NCI-H460 (cell line): ENCODE measurements around the gene DOCK6. TPM values are rescaled to one million over a fixed set of nuclear protein-coding genes. Genes with fewer than 3 reads are reported as not detected.

ENCODE experiments used
- DNase-seq: peaks from one replicate; pipeline ENCODE4 v3.0.0-alpha.2; 2016; ENCODE audit warnings: low read depth; ENCODE audit errors: extremely low read depth
- total RNA-seq: library from RNA; depleted of rRNA; stranded (reverse); fragments of >200 nt; shearing (Covaris generic); gene quantifications from 2 replicates; pipeline ENCODE4 v1.2.3, GENCODE V29; 2014

DOCK6 gene
- total RNA-seq, 1 experiment from 2014 or later, result 15.1 TPM

DNA sequence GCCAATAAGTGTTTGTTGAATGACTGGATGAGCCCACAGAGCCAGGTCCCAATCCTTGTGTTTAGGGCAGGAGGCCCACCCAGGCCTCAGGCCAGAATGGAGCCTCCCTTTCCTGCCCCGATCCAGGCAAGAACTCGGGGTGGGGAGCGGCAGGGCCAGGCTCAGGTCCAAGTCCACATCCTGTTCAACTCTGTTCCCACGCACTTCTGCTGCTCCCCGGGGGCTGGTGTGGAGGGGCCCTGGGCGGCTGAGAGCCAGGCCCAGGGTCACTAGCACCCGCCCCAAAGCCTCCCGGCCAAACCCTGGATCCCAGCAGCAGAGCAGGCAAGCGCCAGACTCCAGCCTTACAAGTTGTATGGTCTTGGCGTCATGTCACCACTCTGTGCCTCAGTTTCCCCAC lies 14.9 kb downstream of the DOCK6 start:
- no peak for DNase-seq

DNA sequence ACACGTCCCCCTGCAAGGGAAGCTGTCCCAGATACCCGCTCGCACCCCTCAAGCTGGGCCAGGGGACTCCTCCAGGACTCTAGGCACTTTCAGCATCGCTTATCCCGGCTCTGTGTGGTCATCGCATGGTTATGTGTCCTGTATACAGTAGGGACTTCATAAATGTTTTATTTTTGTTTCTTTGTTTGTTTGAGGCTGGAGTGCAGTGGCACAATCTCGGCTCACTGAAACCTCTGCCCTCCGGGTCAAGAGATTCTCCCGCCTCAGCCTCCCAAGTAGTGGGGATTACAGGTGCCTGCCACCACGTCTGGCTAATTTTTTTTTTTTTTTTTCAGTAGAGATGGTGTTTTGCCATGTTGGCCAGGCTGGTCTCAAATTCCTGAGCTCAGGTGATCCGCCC lies 15.4 kb downstream of the DOCK6 start:
- no peak for DNase-seq

DNA sequence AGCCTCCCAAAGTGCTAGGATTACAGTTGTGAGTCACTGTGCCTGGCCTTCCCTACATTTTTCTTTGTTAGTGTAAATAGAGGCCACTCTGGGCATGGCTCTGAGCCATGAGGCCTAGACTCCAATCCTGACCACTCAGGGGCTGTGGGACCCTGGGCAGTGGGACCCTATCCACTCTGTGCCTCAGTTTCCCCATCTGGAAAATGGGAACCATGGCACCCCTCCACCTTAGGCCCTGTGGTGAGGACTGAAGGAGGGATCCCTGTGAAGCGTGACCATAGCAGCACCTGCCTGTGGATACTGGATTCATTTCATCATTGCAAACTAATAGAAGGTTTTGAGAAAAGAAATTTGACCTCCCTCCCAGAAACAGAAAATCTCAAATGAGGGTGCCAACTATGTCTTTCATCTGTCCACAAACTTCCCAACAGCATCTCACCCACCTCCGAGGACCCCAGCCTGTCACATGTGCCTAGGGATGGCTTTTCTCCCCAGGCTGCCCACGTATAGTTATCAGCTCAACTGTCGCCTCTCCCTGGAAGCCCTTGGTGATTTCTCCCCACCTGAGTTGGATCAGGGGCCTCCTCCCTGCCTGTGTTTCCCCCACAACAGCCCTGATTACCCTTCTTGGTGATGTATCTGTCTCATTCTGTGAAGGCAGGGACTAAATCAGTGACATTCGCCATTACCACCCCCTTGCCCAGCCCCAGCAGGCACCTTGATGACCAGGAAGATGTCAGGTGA lies 17.3 kb downstream of the DOCK6 start:
- no peak for DNase-seq

DNA sequence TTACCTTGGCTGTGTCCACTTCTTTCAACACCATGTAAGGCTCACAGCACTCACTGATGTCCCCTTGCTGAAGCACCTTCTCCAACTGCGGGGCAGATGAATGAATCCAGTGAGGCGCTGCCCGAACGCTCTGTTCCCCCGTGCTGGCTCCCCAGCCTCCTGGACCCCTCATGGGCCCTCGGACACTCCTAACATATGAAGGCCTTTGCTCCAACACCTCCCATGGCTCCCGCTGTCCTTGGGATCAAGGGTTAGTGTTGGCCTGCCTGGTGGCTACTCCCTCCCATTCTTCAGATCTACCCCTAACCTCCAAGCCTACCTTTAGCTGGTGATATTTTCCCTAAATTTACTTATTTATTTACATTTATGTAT lies 18.5 kb downstream of the DOCK6 start:
- no peak for DNase-seq

DNA sequence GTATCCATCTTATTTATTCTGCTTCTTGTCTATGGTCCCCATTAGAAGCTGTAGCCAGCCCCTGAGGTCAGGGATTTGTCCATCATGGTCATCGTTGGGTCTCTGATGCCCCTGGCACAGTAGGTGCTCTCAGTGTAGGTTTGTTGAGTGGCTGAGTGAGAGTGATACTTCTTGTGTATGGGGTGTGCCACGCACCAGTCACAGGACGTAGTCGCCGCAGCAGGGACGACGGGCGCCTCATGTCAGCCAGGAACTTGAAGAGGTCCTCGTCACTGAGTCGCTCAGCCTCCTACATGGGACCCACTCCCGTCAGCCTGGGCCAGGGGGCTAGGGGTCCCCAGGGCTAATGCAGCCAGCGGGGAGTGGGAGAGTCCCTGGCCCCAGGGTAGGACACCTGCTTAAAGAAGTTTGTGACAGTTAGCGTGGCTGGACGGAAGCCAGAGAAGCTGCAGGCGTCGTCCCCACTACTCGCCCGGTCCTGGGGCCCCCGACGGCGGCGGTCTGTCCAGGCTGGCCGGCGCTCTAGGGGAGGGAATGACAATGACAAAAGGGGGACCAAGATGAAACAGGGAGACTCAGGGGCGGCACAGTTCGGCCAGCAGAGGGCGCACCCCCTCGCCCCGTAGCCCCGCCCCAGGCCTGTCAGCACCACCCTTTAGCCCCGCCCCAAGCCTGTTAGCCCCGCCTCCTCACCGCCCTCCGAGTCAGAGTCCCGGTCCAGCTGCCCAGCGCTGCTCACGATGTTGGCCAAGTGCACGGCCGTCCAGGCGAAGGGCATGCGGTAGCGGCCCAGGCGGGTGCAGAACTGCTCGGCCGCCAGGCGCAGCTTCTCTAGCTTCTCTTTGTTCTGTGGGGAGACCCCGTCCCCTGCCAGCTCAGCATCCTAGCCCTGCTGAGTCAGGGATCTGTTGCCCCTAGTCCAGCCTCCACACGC lies 19.2 kb downstream of the DOCK6 start:
- DNase-seq, result peak; percentile 78

DNA sequence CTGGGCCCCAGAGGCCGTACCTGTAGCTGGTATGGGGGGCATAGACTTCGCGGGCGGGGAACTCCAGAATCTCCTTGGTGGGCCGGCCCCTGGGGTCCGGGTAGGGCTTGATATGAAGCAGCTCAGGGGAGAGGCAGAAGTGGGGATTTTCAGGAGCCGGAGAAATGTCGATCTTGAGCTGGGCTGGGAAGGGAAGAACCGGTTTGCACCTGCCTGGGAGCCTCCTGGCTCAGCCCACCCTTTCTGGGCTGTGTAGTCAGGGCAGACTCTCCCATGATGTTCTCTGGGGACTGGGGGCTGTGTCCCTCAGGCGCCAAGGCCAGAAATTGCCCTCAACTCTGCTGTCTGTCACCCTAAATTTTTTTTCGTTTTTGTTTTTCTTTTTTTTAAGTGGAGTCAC lies 20.3 kb downstream of the DOCK6 start:
- DNase-seq, result no peak

DNA sequence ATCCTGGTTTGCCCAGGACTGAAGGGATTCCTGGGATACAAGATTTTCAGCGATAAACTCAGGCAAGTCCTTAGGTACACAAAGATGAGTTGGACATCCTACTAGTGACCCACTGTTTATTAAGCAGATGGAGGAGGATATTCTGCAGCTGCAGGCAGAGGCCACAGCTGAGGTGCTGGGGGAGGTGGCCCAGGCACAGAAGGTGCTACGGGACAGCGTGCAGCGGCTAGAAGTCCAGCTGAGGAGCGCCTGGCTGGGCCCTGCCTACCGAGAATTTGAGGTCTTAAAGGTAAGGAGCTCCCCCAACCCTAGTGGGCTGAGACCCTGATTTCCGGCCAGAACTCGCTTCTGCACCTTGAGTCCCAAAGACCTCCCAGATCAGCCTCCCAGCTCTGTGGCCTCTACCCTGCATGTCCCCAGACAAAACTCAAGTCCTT lies 22.3 kb downstream of the DOCK6 start:
- DNase-seq, result no peak

DNA sequence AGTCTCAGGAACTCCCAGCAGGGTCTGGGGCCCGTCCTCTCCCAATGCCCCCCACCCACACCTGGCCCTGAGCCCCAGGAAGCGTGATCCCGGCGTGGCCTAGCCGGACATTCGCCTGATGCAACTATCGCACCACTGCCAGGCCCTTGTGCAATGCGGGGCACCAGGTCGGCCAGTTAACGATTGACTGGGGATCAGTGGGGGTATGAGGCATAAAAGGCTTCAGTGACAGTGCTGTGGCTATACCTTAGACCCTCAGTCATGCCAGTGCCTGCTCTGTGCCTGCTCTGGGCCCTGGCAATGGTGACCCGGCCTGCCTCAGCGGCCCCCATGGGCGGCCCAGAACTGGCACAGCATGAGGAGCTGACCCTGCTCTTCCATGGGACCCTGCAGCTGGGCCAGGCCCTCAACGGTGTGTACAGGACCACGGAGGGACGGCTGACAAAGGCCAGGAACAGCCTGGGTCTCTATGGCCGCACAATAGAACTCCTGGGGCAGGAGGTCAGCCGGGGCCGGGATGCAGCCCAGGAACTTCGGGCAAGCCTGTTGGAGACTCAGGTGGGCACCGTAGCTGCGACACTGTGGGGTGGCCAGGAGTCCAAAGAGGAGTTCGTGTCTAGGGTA lies 22.8 kb downstream of the DOCK6 start, which contains the start of gene ANGPTL8:
TSS of gene ANGPTL8 (plus strand) at position 243 of the 624 bp plus-strand sequence. CDS start at position 262, 19 bp downstream.
- no peak for DNase-seq

DNA sequence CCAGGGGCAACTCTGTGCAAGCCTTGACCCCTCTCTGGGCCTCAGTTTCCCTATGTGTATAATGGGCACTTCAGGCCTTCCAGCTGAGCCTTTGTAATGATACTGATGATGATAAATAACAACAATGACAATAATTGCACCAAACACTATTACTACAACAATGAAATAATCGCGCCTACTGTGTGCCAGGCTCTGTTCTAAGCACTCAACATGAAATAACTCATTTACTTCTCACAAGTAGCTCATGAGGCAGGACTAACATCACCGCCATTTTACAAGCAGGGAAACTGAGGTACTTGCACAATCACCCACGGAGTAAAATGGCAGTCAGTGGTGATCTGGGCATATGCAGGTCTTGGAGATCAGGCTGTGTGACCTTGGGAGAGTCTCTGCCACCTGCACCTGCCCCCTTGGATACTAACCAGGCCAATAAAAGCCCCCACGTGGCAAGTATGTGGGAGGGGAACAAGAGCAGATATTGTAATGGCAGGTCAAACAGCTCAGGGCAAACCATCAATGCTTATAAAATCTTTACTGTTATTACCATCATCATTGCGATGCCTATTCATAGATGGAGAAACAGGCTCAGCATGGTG lies 23.4 kb downstream of the DOCK6 start:
- no peak for DNase-seq

DNA sequence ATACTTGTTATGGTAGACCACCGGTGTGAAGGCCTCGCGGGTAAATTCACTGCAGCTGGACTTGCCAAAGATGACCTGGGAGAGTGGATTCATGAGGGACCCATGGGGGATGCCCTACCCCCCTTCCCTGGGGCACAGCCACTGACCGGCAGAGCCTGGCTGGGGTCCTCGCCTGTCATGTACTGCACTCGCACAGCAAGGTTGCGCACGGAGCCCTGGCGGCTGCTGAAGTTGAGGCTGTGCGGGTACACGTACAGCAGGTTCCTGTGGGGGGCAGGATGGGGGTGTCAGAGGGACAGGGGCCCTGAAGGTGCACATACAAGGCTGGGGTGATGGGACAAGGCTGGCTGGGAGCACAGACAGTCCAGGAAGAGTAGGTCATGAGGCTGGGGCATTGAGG lies 24.3 kb downstream of the DOCK6 start:
- DNase-seq, result no peak

DNA sequence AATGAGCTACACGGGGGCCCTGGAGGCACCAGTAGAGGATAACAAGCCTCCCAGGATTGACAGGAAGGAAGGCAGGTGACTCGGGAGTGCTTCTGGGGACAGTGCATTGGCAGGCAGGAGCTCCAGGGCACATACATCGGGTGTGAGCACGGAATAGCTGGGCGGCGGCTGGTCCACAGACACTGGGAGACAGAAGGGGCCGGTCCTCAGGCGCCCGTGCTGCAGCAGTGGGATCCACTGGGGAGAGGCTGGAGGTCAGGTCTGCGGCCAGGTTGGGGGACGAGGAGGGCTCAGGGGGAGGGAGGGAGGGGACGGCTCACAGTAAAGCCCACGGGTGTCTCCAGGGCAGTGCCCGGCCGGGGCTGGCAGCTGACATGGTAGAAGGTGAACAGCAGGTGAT lies 25.0 kb downstream of the DOCK6 start:
- DNase-seq, result no peak

DNA sequence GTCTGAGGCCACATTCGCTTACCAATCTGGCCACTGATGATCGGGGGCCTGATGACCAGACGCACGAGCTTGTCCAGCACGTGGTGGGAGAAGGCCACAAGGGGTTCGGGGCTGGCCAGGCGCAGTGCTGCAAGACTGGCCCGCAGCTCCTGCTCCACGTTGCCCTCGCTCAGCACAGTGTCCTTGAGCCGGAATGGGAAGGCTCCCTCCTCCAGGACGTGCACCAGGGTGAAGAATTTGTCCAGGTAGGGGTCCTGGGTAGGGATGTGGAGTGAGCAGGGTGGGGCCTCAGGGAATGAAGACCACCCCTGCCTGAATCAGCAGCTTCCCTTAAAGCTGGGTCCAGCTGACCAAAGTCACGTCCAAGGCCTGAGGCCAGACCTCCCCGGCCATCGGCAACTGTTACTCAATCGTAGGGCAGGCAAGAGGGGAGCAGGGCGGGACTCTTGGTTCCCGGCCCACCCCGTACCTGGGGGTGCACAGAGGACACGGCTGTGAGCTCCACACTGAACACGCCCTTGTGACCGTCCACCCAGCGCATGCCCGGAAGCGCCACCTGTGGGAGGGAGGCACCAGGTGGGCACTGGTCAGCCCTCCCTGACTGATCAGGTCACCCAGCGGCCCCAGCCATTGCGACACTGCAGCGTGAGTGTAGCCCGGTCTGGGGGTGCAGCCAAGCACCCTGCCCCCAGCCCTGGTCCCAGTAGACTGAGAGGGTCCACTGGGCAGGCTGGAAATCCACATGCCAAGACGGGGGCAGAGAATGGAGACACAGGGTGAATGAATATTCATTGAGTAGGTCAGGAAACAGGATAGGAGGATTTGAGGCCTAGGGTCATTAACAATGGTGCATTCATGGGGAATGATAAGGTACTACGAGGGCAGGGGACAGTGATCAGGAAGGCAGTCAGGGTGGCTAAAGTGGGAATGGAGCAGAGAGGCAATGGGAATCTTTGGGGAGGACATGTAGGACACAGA lies 25.7 kb downstream of the DOCK6 start:
- no peak for DNase-seq

DNA sequence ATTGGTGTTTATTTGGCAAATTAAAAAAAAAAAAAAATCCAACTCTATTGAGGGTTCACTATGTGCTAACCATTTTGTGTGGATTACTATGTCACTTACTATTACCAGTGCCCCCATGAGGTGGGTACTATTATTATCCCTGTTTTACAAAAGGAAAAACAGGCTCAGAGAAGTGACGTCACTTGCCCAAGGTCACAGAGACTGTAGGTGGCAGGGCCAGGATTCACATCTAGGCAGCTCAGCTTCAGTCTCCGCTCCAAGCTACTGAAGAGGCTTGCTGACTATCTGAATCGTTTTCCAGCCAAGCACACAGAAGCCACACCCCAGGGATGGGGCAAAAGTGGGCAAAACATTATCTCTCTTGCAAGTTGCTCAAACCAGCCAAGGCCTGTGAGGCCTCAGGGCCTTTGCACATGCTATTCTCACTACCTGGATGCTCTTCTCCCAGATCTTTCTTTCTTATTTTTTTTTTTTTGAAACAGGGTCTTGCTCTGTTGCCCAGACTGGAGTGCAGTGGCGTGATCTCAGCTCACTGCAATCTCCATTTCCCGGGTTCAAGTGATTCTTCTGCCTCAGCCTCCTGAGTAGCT lies 27.7 kb downstream of the DOCK6 start:
- DNase-seq, result no peak

DNA sequence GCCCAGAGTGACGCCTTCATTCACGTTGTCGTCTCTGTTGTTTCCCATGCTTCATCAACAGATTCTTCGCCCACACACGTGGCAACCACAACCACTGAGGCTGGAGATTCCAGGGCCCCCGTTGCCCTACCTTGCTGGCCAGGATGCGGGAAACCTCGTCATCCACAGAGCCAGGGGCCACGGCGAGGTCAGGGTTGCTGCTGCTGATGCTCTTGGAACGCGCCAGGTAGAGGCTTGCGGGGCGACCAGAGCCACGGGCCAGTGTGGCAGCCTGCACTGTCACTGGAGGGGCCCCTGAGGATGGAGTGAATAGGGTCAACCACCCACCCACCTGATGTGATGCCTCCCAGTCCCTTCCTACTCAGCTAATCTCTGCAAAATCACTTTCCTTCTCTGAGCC lies 29.3 kb downstream of the DOCK6 start:
- DNase-seq, result no peak

DNA sequence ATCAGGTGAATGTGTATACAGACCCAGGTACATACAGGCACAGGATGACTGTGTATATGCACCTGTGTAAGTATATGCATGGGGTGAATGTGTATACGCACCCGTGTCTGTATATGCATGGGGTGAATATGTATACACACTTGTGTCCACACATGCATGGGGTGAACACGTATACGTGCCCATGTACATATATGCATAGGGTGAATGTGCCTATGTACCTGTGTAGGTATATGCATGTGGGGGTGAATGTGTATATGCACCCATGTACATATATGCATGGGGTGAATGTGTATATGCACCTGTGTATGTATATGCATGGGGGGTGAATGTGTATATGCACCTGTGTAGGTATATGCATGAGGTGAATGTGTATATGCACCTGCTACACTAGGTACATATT lies 29.8 kb downstream of the DOCK6 start:
- DNase-seq, result no peak

DNA sequence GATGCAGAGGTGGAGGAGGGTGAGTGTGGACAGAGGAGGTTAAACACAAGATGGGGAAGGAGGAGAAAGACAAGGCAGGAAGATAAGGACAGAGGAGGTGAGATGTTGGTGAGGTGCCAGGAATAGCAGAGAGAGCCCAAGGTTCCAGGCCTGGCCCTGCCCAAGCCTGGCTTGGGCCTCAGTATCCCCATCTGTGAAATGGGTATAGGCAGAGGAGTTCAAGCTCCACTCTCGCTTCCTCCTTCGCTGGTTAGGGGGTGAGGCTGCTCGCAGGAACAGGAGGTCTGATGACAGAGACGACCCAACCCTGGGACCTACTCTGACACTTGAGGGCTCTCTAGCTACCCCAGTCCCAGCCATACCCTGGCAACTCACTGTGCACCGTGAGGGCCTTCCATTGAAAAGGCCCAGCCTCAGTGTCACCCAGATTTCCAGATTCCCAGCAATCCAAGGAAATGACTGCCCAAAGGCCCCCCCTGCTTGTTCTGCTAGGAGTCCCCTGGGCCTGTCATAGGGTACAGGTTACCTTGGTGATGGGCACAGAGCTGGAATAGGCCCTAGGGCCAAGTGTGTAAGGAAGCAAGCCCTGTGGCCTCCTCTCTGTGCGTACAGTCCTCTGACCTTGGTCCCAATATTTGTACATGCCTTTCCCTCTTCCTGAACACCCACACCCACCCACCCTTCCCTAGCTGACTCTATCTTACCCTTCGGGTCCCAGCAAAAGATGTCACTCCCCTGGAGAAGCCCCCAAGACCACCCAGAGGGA lies 31.5 kb downstream of the DOCK6 start:
- no peak for DNase-seq

DNA sequence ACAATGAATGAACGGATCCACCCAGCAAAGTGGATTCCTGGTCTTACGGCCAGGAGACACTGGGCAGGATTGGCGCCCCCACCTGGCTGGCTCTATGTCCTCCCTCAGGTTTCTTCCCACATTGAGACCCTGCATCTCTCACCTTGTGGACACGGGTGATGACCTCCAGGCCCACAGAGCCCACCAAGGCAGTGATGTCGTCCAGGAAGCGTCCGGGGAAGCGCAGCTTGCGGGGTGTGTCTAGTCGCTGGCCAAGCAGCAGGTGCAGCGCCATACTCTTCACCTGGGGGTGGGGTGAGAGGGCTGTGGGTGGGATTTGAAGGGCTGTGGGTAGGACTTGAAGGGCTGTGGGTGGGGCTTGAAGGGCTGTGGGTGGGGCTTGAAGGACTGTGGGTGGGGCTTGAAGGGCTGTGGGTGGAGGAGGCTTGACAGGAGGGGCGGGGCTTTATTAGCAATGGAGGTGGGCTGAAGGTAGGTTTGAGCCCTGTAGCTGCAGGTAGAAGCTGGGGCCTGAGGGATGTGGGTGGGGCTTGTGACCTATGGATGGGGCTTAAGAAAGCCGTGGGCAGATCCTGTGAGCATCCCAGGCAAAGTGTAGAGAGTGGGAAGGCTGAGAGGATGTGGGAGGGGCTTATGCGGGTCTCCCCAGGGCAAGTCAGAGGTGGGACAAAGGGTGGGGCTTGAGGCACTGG lies 35.0 kb downstream of the DOCK6 start:
- DNase-seq, result no peak

DNA sequence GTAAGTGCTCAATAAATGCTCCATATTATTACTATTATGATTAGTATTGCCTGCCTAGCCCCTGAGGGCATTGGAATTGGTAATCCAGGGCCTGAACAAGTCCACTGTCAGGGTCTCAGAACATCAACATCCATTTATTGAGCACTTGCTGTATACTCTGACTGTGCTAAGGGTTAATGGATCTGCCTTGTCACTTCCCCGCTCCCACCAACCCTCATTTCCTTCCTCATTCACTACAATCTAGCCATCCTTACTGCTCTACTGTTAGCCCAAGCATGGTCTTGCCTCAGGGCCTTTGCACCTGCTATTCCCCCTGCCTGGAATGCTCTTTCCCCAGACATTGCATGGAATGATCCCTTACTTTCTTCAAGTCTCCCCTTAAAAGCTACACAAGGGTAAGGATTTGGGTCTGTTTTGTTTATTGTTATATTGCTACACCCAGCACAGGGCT lies 35.6 kb downstream of the DOCK6 start:
- no peak for DNase-seq
